ENCODE results near the gene ARSK.

The ARSK gene

GRCh38 chr5:95621839-95622629 lies 67.1 kb downstream of the ARSK start:
- H3K4me1 ChIP-seq (ENCODE audit: control insufficient read depth, insufficient read depth, low read length) = no peaks in the 10 kb centered on the region
- ChIA-PET CTCF (interaction anchor here (0.5 to 1.4 kb wide), 3 partner anchors 16 to 159 kb away, joined by 3 to 4 read pairs (median 3); no protein-coding TSS in a partner anchor), POLR2A (interaction anchor here (0.8 kb wide), 1 partner anchor 10 kb away, joined by 3 read pairs; no protein-coding TSS in a partner anchor)
- no peak overlapping the region for H3K27ac ChIP-seq (ENCODE audit: extremely low read depth, low read depth, low read length)
- H3K9me3 ChIP-seq (ENCODE audit: control insufficient read depth, insufficient read depth, low read depth, low read length) = no peaks in the 10 kb centered on the region
- TF ChIP-seq BCL6B (tag by site-specific recombination; IDR thresholded peaks at IDR 0.05) (no peak), ZNF416 (tag by site-specific recombination; IDR thresholded peaks at IDR 0.05) (no peak), ZNF423 (tag by site-specific recombination; IDR thresholded peaks at IDR 0.05) (no peak), ZNF521 (tag by site-specific recombination; IDR thresholded peaks at IDR 0.05) (no peak), ZBTB10 (tag by site-specific recombination; IDR thresholded peaks at IDR 0.05) (no peak), YY2 (tag by site-specific recombination; IDR thresholded peaks at IDR 0.05) (no peak), ZNF350 (tag by site-specific recombination; IDR thresholded peaks at IDR 0.05) (no peak), ZNF112 (tag by site-specific recombination; IDR thresholded peaks at IDR 0.05) (no peak), ZNF302 (tag by site-specific recombination; IDR thresholded peaks at IDR 0.05; ENCODE audit: low read depth) (no peak), GLIS1 (tag by site-specific recombination; IDR thresholded peaks at IDR 0.05) (no peak), WT1 (tag by site-specific recombination; IDR thresholded peaks at IDR 0.05) (no peak), REST (tag by site-specific recombination; IDR thresholded peaks at IDR 0.05) (no peak), ZNF510 (tag by site-specific recombination; IDR thresholded peaks at IDR 0.05; ENCODE audit: insufficient replicate concordance) (no peak), ZNF2 (tag by site-specific recombination; IDR thresholded peaks at IDR 0.05) (no peak), ELK4 (IDR thresholded peaks at IDR 0.05; ENCODE audit: borderline replicate concordance, low read depth, low read length) (no peak)
- H3K36me3 ChIP-seq (ENCODE audit: control insufficient read depth in 2 of 2, insufficient read depth in 1 of 2, low read length in 2 of 2) = no peaks in the 10 kb centered on the region
- H3K4me3 ChIP-seq (ENCODE audit: low read depth, low read length) = no peak overlapping the region

DNA sequence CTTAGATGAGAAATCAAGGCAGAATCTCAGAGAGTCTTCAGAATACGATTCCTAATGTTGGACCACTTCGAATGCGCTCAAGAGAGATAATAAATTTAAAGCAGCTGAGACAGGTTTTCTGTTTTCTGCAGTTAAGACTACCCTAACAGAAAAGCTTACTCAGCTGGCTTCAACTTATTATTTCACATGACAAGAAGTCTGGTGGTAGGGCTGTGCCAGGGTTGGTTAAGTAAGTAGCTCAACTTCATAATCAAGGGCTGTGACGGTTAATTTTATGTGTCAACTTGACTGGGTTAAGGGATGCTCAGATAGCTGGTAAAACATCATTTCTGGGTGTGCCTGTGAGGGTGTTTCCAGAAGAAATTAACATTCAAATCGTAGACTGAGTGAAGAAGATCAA lies 68.8 kb downstream of the ARSK start:
- Histone ChIP-seq H3K27ac (ENCODE audit: extremely low read depth, low read depth, low read length) (no peak overlapping the region), H3K36me3 (ENCODE audit: control insufficient read depth in 2 of 2, insufficient read depth in 1 of 2, low read length in 2 of 2) (no peaks in the 10 kb centered on the region), H3K4me1 (ENCODE audit: control insufficient read depth, insufficient read depth, low read length) (no peaks in the 10 kb centered on the region), H3K4me3 (ENCODE audit: low read depth, low read length) (no peak overlapping the region), H3K9me3 (ENCODE audit: control insufficient read depth, insufficient read depth, low read depth, low read length) (no peaks in the 10 kb centered on the region)
- no peak for TF ChIP-seq ZNF354C (tag by site-specific recombination; IDR thresholded peaks at IDR 0.05; ENCODE audit: borderline replicate concordance, low read depth)
- no peak for TF ChIP-seq ZBTB10 (tag by site-specific recombination; IDR thresholded peaks at IDR 0.05)
- ChIA-PET POLR2A (no interaction called here), CTCF (interaction anchor here (1.0 to 1.4 kb wide), 2 partner anchors 18 to 223 kb away, joined by 3 to 5 read pairs; no protein-coding TSS in a partner anchor)

Data from HEK293 (cell line).